NOMO-1 treated with DMSO at 0.1 percent for 48 hours (cell line): ENCODE measurements around the gene ITPR2.
"Not testable (repeated sequence)": the region's sequence is repeated elsewhere in the genome, so short reads cannot be mapped to it uniquely, and the experiment has no call there.

ENCODE experiments used
- DNase-seq: peaks from one replicate; lab custom pipeline; 2025; ENCODE audit not compliant: unreplicated experiment; lab: John Stamatoyannopoulos, UW

Gene ITPR2

DNA sequence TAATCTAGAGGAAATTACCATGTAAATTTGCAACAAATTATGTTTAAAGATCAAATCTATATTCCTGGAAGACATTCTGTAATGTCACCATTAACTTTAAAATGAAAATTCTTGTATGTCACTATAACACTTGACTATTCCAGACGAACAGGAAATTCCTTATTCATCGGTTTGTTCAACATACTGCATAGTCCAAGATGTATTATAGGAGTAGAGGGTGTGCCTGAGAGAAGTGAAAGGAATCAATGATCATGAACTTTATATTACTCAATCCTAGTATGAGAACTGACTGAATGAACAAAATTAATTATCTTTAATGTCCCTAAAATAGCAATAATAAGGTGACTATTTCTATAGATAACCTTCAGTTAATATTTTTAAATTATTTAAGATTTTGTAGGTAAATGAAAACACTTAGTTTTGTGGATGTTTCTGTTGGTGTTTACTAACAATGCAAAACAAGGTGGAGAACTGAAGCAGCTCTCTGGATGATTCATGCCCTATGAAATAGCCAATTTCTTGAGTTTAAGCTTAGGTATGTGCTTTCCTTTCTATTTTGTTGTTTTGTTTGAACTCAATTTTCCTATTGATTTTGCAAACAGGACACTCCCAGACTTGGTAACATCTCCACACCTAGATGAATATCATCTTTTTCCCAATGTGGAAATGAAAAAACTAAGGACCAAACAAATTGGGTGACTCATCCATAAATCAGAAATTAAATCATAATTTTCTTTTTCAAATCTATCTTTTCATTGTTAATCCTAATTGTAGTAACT, 18.2 kb upstream of the ITPR2 start:
- DNase-seq, result no peak

GRCh38 chr12:26848156-26848825, 15.3 kb upstream of the ITPR2 start:
- DNase-seq, result no peak

- no peak for DNase-seq
Observed at GRCh38 chr12:26847431-26847830, 14.4 kb upstream of the ITPR2 start.

DNA sequence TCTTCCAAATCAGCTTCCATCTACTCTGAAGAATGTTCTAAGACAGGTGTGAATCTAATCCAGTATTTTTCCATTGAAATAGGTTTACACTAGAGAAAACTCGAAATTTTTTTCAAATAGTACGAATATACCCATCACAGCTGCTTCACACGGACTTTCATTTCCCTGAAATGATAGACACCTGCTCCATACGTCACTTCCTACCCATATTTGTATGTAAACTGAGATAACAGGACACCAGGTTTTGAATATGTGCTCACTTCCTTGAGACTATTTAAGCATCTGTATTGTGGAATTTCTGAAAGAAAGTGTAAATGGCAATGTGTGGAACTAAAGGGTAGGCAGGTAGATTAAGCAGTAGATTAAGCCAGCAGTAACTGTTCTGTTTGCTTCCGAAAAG, 13.4 kb upstream of the ITPR2 start:
- DNase-seq, result no peak

GRCh38 chr12:26845984-26846383, 13.0 kb upstream of the ITPR2 start:
- DNase-seq, result peak; percentile 17

GRCh38 chr12:26845057-26845666, 12.2 kb upstream of the ITPR2 start:
- DNase-seq, result no peak

GRCh38 chr12:26843311-26843710, 10.3 kb upstream of the ITPR2 start:
- no peak for DNase-seq

DNA sequence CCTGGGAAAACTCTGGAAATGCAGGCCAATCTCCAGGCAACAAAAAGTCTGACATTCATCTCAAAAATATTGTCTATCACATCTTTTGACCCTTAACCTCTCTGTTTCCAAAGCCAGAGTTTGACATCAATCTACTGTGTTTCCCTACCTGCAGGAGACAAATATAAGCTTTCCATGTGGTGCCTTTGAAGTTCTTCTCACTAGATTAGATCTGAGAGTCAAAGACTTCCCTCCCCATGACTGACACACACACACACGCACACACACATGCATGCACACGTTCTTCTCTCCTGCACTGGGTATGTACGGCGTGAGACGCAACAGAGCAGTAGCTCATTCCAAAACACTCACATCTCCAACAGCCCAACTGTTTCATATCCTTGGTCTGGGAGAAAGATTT, 8.1 kb upstream of the ITPR2 start:
- no peak for DNase-seq

- DNase-seq, result no peak
Observed at GRCh38 chr12:26839512-26839911, 6.5 kb upstream of the ITPR2 start.

- DNase-seq, result no peak
Observed at GRCh38 chr12:26838888-26839416, 6.0 kb upstream of the ITPR2 start.

DNA sequence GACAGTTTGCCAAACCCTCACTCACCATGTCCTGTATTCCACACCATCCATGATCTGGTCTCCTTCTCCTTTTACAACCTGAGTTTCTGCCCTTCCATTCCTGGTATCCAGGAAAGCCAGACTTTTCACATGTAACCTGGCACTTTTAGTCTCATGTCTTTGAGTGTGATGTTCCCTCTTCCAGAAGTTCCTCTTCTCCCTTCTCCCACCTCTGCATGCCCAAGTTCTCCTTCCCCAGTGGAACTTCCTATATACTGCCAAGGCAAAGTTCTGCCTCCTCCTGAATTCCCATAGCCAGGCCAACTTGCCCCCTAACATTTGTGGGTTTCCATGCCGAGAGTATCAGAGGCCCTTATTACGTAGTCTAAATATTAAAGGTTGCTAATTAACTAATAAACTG, 3.2 kb upstream of the ITPR2 start:
- DNase-seq, result no peak

- not testable (repeated sequence) for DNase-seq
Observed at GRCh38 chr12:26834503-26835060, 1.6 kb upstream of the ITPR2 start.

GRCh38 chr12:26833743-26834490, 923 bp upstream of the ITPR2 start:
- peak; percentile 38 for DNase-seq

DNA sequence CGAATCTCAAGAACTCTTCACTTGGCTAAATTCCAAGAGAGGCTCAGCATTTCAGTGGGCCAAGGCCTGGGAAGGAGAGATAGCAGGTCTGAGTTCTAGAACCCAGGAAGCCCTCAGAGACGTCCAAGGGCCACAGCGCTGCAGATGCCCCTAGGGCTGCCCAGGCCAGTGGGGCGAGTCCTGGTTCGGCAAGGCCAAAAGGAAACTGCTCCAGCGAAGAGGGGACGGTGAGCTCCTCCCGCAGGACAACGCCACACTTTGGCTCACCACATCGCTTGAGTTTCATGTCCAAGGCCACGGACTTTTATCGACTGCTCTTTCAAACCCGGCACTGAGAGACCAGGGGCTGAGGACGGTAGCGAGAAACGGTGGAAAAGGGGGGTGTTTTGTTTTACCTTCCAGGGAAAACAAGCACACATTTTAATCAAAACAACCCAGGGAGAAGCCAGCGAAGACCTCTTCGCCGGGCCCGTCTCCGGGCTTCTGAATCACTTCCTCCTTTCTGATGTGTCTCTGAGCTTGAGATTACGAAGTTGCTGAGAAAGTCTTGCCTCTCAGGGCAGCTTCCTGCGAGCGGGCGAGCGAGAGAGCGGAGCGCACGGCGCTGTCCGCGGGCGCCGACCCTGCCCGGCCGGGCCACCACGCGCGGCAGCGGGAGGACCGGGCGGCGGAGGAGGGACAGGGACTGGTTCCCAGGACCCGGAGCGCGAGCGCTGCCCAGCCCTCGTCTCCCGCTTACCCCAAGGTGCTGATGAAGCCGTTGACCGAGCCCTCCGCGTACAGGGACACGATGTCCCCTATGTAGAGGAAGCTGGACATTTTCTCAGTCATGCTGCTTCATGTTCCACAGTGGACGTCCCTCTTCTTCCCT, 808 bp downstream of the ITPR2 start:
- DNase-seq, result peak; percentile 87

DNA sequence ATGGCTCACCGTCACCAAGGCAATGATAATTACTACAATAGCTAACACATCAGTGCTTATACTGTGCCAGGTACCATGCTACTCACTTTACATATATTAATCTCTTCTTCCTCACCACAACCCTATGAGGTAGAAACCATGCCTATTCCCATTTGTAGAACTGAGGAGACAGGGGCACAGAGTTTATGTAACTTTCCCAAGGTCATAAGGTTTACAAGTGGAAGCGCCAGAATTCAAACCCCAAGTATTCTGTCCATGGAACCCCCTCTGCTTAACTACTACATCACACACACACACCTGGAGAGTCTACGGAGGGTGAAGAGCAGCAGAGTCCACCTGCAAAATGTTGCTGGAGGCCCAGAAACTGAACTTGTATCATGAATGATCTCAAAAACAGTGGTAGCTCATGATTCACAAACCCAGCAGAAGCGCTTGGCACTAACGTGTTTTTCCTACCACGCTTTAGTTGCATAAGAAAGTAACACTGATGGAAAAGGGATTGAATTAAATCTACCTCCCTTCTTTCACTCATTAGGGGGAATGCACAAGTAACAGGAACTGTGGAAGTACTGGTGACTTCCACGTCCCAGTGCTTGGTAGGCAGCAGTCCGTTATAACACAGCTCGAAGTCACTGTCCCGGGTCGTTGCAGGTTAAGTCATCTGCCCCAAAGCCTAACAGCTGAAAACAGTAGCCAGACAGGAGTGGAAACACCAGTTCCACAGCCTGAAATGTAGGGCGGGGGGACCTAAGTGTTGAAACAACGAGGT, 2.0 kb downstream of the ITPR2 start:
- no peak for DNase-seq

GRCh38 chr12:26830363-26830762, 2.6 kb downstream of the ITPR2 start:
- DNase-seq, result no peak

GRCh38 chr12:26828280-26829073, 4.5 kb downstream of the ITPR2 start:
- no peak for DNase-seq

GRCh38 chr12:26826437-26826836, 6.6 kb downstream of the ITPR2 start:
- no peak for DNase-seq
